OCI-LY7 (cell line): ENCODE results near the gene PRKCA. TPM values are rescaled to one million over a fixed set of nuclear protein-coding genes. Genes with fewer than 3 reads are reported as not detected.
A peak's percentile ranks its signal among the peaks of the same experiment; 100 is the strongest.

ENCODE experiments used
- BruUV-seq: library from RNA; stranded (reverse); fragments of 400-500 nt; replicated peaks from 2 replicates; lab custom pipeline; 2021; lab: Mats Ljungman, UMichigan
- CTCF ChIA-PET: fragments of 300-600 bp; sonication (Branson Sonifier 250); formaldehyde crosslinking; loops from one replicate; lab custom pipeline; 2022; ENCODE audit warnings: antibody characterized with exemption; ENCODE audit not compliant: unreplicated experiment; lab: Charles Lee
- POLR2A ChIA-PET: fragments of 300-600 bp; sonication (Branson Sonifier 250); formaldehyde crosslinking; loops from one replicate; lab custom pipeline; 2022; ENCODE audit warnings: antibody characterized with exemption; lab: Charles Lee
- DNase-seq: peaks from one replicate; pipeline ENCODE4 v3.0.0-alpha.2; 2015; ENCODE audit warnings: low spot score
- H2AFZ ChIP-seq: fragments of 200-600 bp; sonication (generic), shearing (Covaris generic); 2 replicates; pipeline ENCODE4 v1.6.1; 2014; ENCODE audit warnings: mild to moderate bottlenecking, antibody characterized with exemption, low read length, moderate library complexity
- H3K27ac ChIP-seq: fragments of 200-600 bp; sonication (generic); 2 replicates; pipeline ENCODE4 v1.5.1; 2014; ENCODE audit warnings: mixed run types, low read depth, mild to moderate bottlenecking, moderate library complexity, low read length, inconsistent platforms; ENCODE audit not compliant: poor library complexity, severe bottlenecking
- H3K36me3 ChIP-seq: fragments of 200-600 bp; sonication (generic); 2 replicates; pipeline ENCODE4 v1.6.1; 2014; ENCODE audit warnings: mild to moderate bottlenecking, antibody characterized with exemption, low read length, moderate library complexity, mixed read lengths; ENCODE audit not compliant: insufficient read depth
- H3K4me1 ChIP-seq: fragments of 200-600 bp; sonication (generic); 2 replicates; pipeline ENCODE4 v1.5.1; 2014; ENCODE audit warnings: mild to moderate bottlenecking, low read length; ENCODE audit not compliant: insufficient read depth, poor library complexity, severe bottlenecking
- H3K4me2 ChIP-seq: fragments of 200-600 bp; sonication (generic); 2 replicates; pipeline ENCODE4 v1.6.1; 2014; ENCODE audit warnings: mild to moderate bottlenecking, low read length
- H3K4me3 ChIP-seq: fragments of 200-600 bp; sonication (generic); 2 replicates; pipeline ENCODE4 v1.5.1; 2014; ENCODE audit warnings: mild to moderate bottlenecking, low read depth, low read length; ENCODE audit not compliant: poor library complexity, severe bottlenecking
- H3K79me2 ChIP-seq: fragments of 200-600 bp; sonication (generic); 2 replicates; pipeline ENCODE4 v1.6.1; 2016; ENCODE audit warnings: low read depth, mild to moderate bottlenecking, low read length, moderate library complexity, mixed read lengths; ENCODE audit not compliant: insufficient read depth
- H3K9me2 ChIP-seq: fragments of 200-600 bp; sonication (generic); 2 replicates; pipeline ENCODE4 v1.6.1; 2016; ENCODE audit warnings: mild to moderate bottlenecking, low read length, mixed read lengths; ENCODE audit not compliant: insufficient read depth
- H3K9me3 ChIP-seq: fragments of 200-600 bp; sonication (generic); 2 replicates; pipeline ENCODE4 v1.6.1; 2014; ENCODE audit warnings: mild to moderate bottlenecking, mixed run types, low read length, mixed read lengths
- H4K20me1 ChIP-seq: fragments of 200-600 bp; sonication (generic); 2 replicates; pipeline ENCODE4 v1.6.1; 2014; ENCODE audit warnings: mild to moderate bottlenecking, antibody characterized with exemption, low read length, moderate library complexity, mixed read lengths; ENCODE audit not compliant: insufficient read depth
- CTCF ChIP-seq: fragments of 200-600 bp; sonication (generic); conservative IDR thresholded peaks from 2 replicates; pipeline ENCODE4 v1.5.1; 2014; ENCODE audit warnings: mild to moderate bottlenecking, antibody characterized with exemption, low read length, moderate library complexity, mixed read lengths
- EZH2phosphoT487 ChIP-seq: fragments of 200-600 bp; sonication (generic); IDR thresholded peaks from 2 replicates; pipeline ENCODE4 v1.6.1; 2018; ENCODE audit warnings: low read depth, borderline replicate concordance, mild to moderate bottlenecking, mixed run types, antibody characterized with exemption, low read length, moderate library complexity, mixed read lengths
- intact Hi-C: fragments of 100-400 bp; cut with micrococcal nuclease; formaldehyde crosslinking; loops from one replicate; pipeline ENCODE4 v1.10.0; 2022; ENCODE audit not compliant: unreplicated experiment
- total RNA-seq, 2 experiments: library from RNA; depleted of rRNA in 1 of 2; stranded (reverse); fragments of >200 nt in 1 of 2; shearing (Covaris generic) in 1 of 2; gene quantifications; 2 replicates each; pipeline ENCODE4 v1.2.3, GENCODE V29; 2014 to 2022

Gene PRKCA
- total RNA-seq, 2 experiments from 2014 or later: 6.6 to 32.1 TPM

GRCh38 chr17:66809408-66809807, 507.0 kb downstream of the PRKCA start:
- peak overlapping the region; percentile 81 for H3K27ac ChIP-seq
- H3K79me2 ChIP-seq: no peaks in the 10 kb centered on the region
- peaks cover 79% of the 10 kb centered on the region for H3K4me1 ChIP-seq
- no peak for DNase-seq
- ChIA-PET CTCF (no interaction called here), POLR2A (no interaction called here)
- TF ChIP-seq CTCF: no peak
- TF ChIP-seq EZH2phosphoT487: no peak
- H3K36me3 ChIP-seq: no peaks in the 10 kb centered on the region
- H3K4me3 ChIP-seq: no peak overlapping the region
- peak overlapping the region; percentile 49; the same call in 1 of the 2 replicates for H3K4me2 ChIP-seq
- no peaks in the 10 kb centered on the region for H3K9me2 ChIP-seq
- no peaks in the 10 kb centered on the region for H3K9me3 ChIP-seq
- intact Hi-C loops: no loop called here
- BruUV-seq: no TSS peak
- no peak overlapping the region for H2AFZ ChIP-seq
- no peaks in the 10 kb centered on the region for H4K20me1 ChIP-seq

GRCh38 chr17:66810951-66811682, 508.7 kb downstream of the PRKCA start:
- no TSS peak for BruUV-seq
- peaks cover 74% of the 10 kb centered on the region for H3K4me1 ChIP-seq
- DNase-seq: no peak
- H3K36me3 ChIP-seq: no peaks in the 10 kb centered on the region
- H2AFZ ChIP-seq: no peak overlapping the region
- no peak overlapping the region for H3K4me3 ChIP-seq
- no peaks in the 10 kb centered on the region for H3K79me2 ChIP-seq
- intact Hi-C loops: no loop called here
- no peaks in the 10 kb centered on the region for H4K20me1 ChIP-seq
- H3K9me2 ChIP-seq: no peaks in the 10 kb centered on the region
- ChIA-PET CTCF (no interaction called here), POLR2A (no interaction called here)
- TF ChIP-seq CTCF (no peak), EZH2phosphoT487 (no peak)
- no peak overlapping the region for H3K4me2 ChIP-seq
- H3K9me3 ChIP-seq: no peaks in the 10 kb centered on the region
- peak overlapping the region; percentile 81 for H3K27ac ChIP-seq

GRCh38 chr17:66811683-66812054, 509.3 kb downstream of the PRKCA start:
- no peak overlapping the region for H3K4me2 ChIP-seq

More at GRCh38 chr17:66811683-66812054, 509.3 kb downstream of the PRKCA start:
- Histone ChIP-seq H3K9me2 (no peaks in the 10 kb centered on the region), H3K9me3 (no peaks in the 10 kb centered on the region), H2AFZ (no peak overlapping the region), H3K4me1 (peaks cover 68% of the 10 kb centered on the region), H4K20me1 (no peaks in the 10 kb centered on the region), H3K4me3 (no peak overlapping the region), H3K36me3 (no peaks in the 10 kb centered on the region), H3K27ac (peak overlapping the region; percentile 81), H3K79me2 (no peaks in the 10 kb centered on the region)
- intact Hi-C loops: no loop called here
- TF ChIP-seq CTCF: no peak
- TF ChIP-seq EZH2phosphoT487: no peak
- ChIA-PET CTCF (no interaction called here), POLR2A (interaction anchor here (1.5 kb wide), 1 partner anchor 37 kb away, joined by 3 read pairs; no protein-coding TSS in a partner anchor)
- BruUV-seq: no TSS peak
- DNase-seq: no peak
